HEK293T (cell line): ENCODE measurements around the gene C16orf74.

Experiments
- CTCF ChIA-PET: fragments of 350-600 bp; formaldehyde crosslinking; extraction: SDS; loops from one replicate; lab custom pipeline; 2021; ENCODE audit warnings: antibody characterized with exemption, inconsistent platforms; lab: Yijun Ruan, JAX
- POLR2A ChIA-PET: fragments of 350-600 bp; formaldehyde crosslinking; extraction: SDS; loops from one replicate; lab custom pipeline; 2020; ENCODE audit warnings: antibody characterized with exemption, inconsistent platforms; lab: Yijun Ruan, JAX
- DNase-seq: peaks from one replicate; pipeline ENCODE4 v3.0.0; 2012; ENCODE audit warnings: mixed read lengths; ENCODE audit errors: extremely low spot score
- ARNT ChIP-seq: fragments of 450-650 bp; IDR thresholded peaks from 2 replicates; pipeline ENCODE4 v1.6.1; 2017; ENCODE audit warnings: mild to moderate bottlenecking
- BHLHE40 ChIP-seq: fragments of 450-650 bp; IDR thresholded peaks from 2 replicates; pipeline ENCODE4 v1.6.1; 2016; ENCODE audit warnings: mild to moderate bottlenecking, moderate library complexity, borderline replicate concordance
- CTBP1 ChIP-seq: fragments of 450-650 bp; IDR thresholded peaks from 2 replicates; pipeline ENCODE4 v1.6.1; 2016; ENCODE audit warnings: borderline replicate concordance
- ELF4 ChIP-seq: fragments of 450-650 bp; IDR thresholded peaks from 2 replicates; pipeline ENCODE4 v1.6.1; 2017; ENCODE audit warnings: antibody characterized with exemption
- FOXA1 ChIP-seq: fragments of 450-650 bp; IDR thresholded peaks from 2 replicates; pipeline ENCODE4 v1.6.1; 2016; ENCODE audit warnings: mild to moderate bottlenecking
- FOXK2 ChIP-seq: fragments of 450-650 bp; IDR thresholded peaks from 2 replicates; pipeline ENCODE4 v1.6.1; 2016; ENCODE audit warnings: mild to moderate bottlenecking
- FOXM1 ChIP-seq: fragments of 450-650 bp; IDR thresholded peaks from 2 replicates; pipeline ENCODE4 v1.6.1; 2017; ENCODE audit warnings: mild to moderate bottlenecking, borderline replicate concordance
- HDGF ChIP-seq: fragments of 450-650 bp; IDR thresholded peaks from 2 replicates; pipeline ENCODE4 v1.6.1; 2017; ENCODE audit warnings: antibody characterized with exemption, borderline replicate concordance
- L3MBTL2 ChIP-seq: fragments of 450-650 bp; conservative IDR thresholded peaks from 2 replicates; pipeline ENCODE4 v1.6.1; 2016; ENCODE audit warnings: mild to moderate bottlenecking
- LEF1 ChIP-seq: fragments of 450-650 bp; IDR thresholded peaks from 2 replicates; pipeline ENCODE4 v1.6.1; 2017; ENCODE audit warnings: mild to moderate bottlenecking, borderline replicate concordance
- NFRKB ChIP-seq: fragments of 450-650 bp; IDR thresholded peaks from 2 replicates; pipeline ENCODE4 v1.6.1; 2016; ENCODE audit warnings: mild to moderate bottlenecking, moderate library complexity
- PKNOX1 ChIP-seq: fragments of 450-650 bp; IDR thresholded peaks from 2 replicates; pipeline ENCODE4 v1.6.1; 2016
- SP1 ChIP-seq: fragments of 450-650 bp; IDR thresholded peaks from 2 replicates; pipeline ENCODE4 v1.6.1; 2017
- SUZ12 ChIP-seq: fragments of 450-650 bp; IDR thresholded peaks from 2 replicates; pipeline ENCODE4 v1.6.1; 2016; ENCODE audit warnings: mild to moderate bottlenecking
- TARDBP ChIP-seq: fragments of 450-650 bp; IDR thresholded peaks from 2 replicates; pipeline ENCODE4 v1.6.1; 2016
- ZNF384 ChIP-seq: fragments of 450-650 bp; IDR thresholded peaks from 2 replicates; pipeline ENCODE4 v1.6.1; 2016

Gene C16orf74

GRCh38 chr16:85751698-85752501, 1.0 kb upstream of the C16orf74 start:
- ChIA-PET POLR2A (no interaction called here), CTCF (interaction anchor here (0.9 kb wide), 1 partner anchor 10 kb away, joined by 3 read pairs; no protein-coding TSS in a partner anchor)
- TF ChIP-seq HDGF (no peak), LEF1 (no peak), NFRKB (no peak), SUZ12 (no peak), L3MBTL2 (no peak), FOXA1 (no peak), TARDBP (no peak), ZNF384 (no peak), SP1 (no peak), BHLHE40 (no peak), FOXK2 (no peak), ELF4 (no peak), FOXM1 (no peak)
- no peak for DNase-seq

- ChIA-PET POLR2A (no interaction called here), CTCF (no interaction called here)
- TF ChIP-seq L3MBTL2 (no peak), FOXK2 (no peak), TARDBP (no peak), PKNOX1 (no peak), CTBP1 (no peak), HDGF (no peak), FOXA1 (no peak), FOXM1 (no peak)
- DNase-seq: no peak
Measured at GRCh38 chr16:85750146-85750826, 610 bp downstream of the C16orf74 start.

GRCh38 chr16:85749771-85750145, 1.1 kb downstream of the C16orf74 start:
- ChIA-PET POLR2A (no interaction called here), CTCF (no interaction called here)
- DNase-seq: no peak
- TF ChIP-seq BHLHE40: no peak
- TF ChIP-seq FOXM1: no peak
- TF ChIP-seq SUZ12: no peak
- no peak for TF ChIP-seq ELF4
- TF ChIP-seq NFRKB: no peak
- TF ChIP-seq PKNOX1: no peak
- TF ChIP-seq CTBP1: no peak
- TF ChIP-seq FOXK2: no peak
- TF ChIP-seq FOXA1: no peak
- TF ChIP-seq ARNT: no peak
- TF ChIP-seq ZNF384: no peak
- no peak for TF ChIP-seq TARDBP
- no peak for TF ChIP-seq LEF1

GRCh38 chr16:85746460-85747215, 4.3 kb downstream of the C16orf74 start:
- TF ChIP-seq CTBP1 (no peak), HDGF (no peak), ELF4 (no peak), BHLHE40 (no peak), FOXK2 (no peak), LEF1 (no peak), L3MBTL2 (no peak), TARDBP (no peak), PKNOX1 (no peak)
- ChIA-PET CTCF (interaction anchor here (1.3 kb wide), 1 partner anchor 29 kb away, joined by 4 read pairs; no protein-coding TSS in a partner anchor), POLR2A (no interaction called here)
- DNase-seq: no peak

- no peak for DNase-seq
- POLR2A ChIA-PET: no interaction called here
- CTCF ChIA-PET: no interaction called here
- no peak for TF ChIP-seq ELF4
- TF ChIP-seq FOXK2: no peak
- no peak for TF ChIP-seq LEF1
- TF ChIP-seq ZNF384: no peak
- no peak for TF ChIP-seq FOXM1
- TF ChIP-seq CTBP1: no peak
- TF ChIP-seq FOXA1: no peak
- TF ChIP-seq BHLHE40: no peak
Measured at GRCh38 chr16:85738923-85739715, 11.8 kb downstream of the C16orf74 start.
